GM18498 (cell line): ENCODE results near the gene ZNF536.

ENCODE experiments used
- ATAC-seq: cut with Tn5 transposase; IDR thresholded peaks from one replicate; pipeline ENCODE4 v1.9.1; 2021; ENCODE audit warnings: mild to moderate bottlenecking, moderate library complexity; ENCODE audit not compliant: unreplicated experiment

Gene ZNF536

GRCh38 chr19:30371960-30372824 lies at the start of gene ZNF536:
Gene ZNF536, plus strand, starts transcription at chr19:30372384. Its CDS starts 71,179 bp downstream, at chr19:30443563.
- ATAC-seq: no peak

- no peak for ATAC-seq
These were observed 49.4 kb upstream of the ZNF536 start for GRCh38 chr19:30322641-30323320.

- no peak for ATAC-seq
These were observed 48.3 kb upstream of the ZNF536 start for GRCh38 chr19:30323904-30324303.

- no peak for ATAC-seq
These were observed 47.2 kb upstream of the ZNF536 start for GRCh38 chr19:30324982-30325381.

- no peak for ATAC-seq
These were observed 46.4 kb upstream of the ZNF536 start for GRCh38 chr19:30325676-30326392.

- no peak for ATAC-seq
These were observed 45.8 kb upstream of the ZNF536 start for GRCh38 chr19:30326393-30326710.

- no peak for ATAC-seq
These were observed 44.9 kb upstream of the ZNF536 start for GRCh38 chr19:30327331-30327730.

- ATAC-seq: no peak
These were observed 44.1 kb upstream of the ZNF536 start for GRCh38 chr19:30328096-30328495.

GRCh38 chr19:30330266-30330665 lies 41.9 kb upstream of the ZNF536 start:
- no peak for ATAC-seq

GRCh38 chr19:30332445-30333234 lies 39.5 kb upstream of the ZNF536 start:
- no peak for ATAC-seq

GRCh38 chr19:30333291-30334065 lies 38.7 kb upstream of the ZNF536 start:
- ATAC-seq: no peak

- ATAC-seq: no peak
These were observed 37.3 kb upstream of the ZNF536 start for GRCh38 chr19:30334841-30335240.

GRCh38 chr19:30335306-30335886 lies 36.8 kb upstream of the ZNF536 start:
- no peak for ATAC-seq

GRCh38 chr19:30336290-30336689 lies 35.9 kb upstream of the ZNF536 start:
- no peak for ATAC-seq

- ATAC-seq: no peak
These were observed 34.1 kb upstream of the ZNF536 start for GRCh38 chr19:30338041-30338456.

GRCh38 chr19:30338878-30339623 lies 33.1 kb upstream of the ZNF536 start:
- no peak for ATAC-seq

- no peak for ATAC-seq
These were observed 32.3 kb upstream of the ZNF536 start for GRCh38 chr19:30339624-30340525.
